GM19351 (cell line): ENCODE measurements around the gene KANSL3.
"Not testable (repeated sequence)": the region's sequence is repeated elsewhere in the genome, so short reads cannot be mapped to it uniquely, and the experiment has no call there.

Experiments used
- ATAC-seq: cut with Tn5 transposase; IDR thresholded peaks from one replicate; pipeline ENCODE4 v1.9.1; 2021; ENCODE audit warnings: mild to moderate bottlenecking, moderate library complexity; ENCODE audit not compliant: unreplicated experiment

KANSL3 gene

GRCh38 chr2:96655526-96655925 is 17.4 kb upstream of the KANSL3 start:
- no peak for ATAC-seq

GRCh38 chr2:96654791-96655190 is 16.7 kb upstream of the KANSL3 start:
- ATAC-seq, result not testable (repeated sequence)

GRCh38 chr2:96651793-96652192 is 13.7 kb upstream of the KANSL3 start:
- no peak for ATAC-seq

- ATAC-seq, result no peak
Measured at GRCh38 chr2:96649342-96649741, 11.2 kb upstream of the KANSL3 start.

- ATAC-seq, result no peak
Measured at GRCh38 chr2:96648306-96648930, 10.3 kb upstream of the KANSL3 start.

GRCh38 chr2:96647681-96648080 is 9.6 kb upstream of the KANSL3 start:
- no peak for ATAC-seq

- ATAC-seq, result no peak
Measured at GRCh38 chr2:96642564-96643360, 4.7 kb upstream of the KANSL3 start, which contains the start of gene FER1L5. FER1L5 (plus strand) TSS chr2:96642764; CDS start chr2:96642837, 73 bp downstream.

GRCh38 chr2:96637385-96638143 is 548 bp downstream of the KANSL3 start:
- ATAC-seq, result peak; percentile 76

GRCh38 chr2:96636551-96637171 is 1.5 kb downstream of the KANSL3 start:
- no peak for ATAC-seq

GRCh38 chr2:96633641-96634040 is 4.5 kb downstream of the KANSL3 start:
- no peak for ATAC-seq

- ATAC-seq, result no peak
Measured at GRCh38 chr2:96631804-96632435, 6.2 kb downstream of the KANSL3 start.

GRCh38 chr2:96626553-96626942 is 11.6 kb downstream of the KANSL3 start:
- no peak for ATAC-seq

GRCh38 chr2:96625571-96626552 is 12.2 kb downstream of the KANSL3 start:
- ATAC-seq, result no peak

- ATAC-seq, result no peak
Measured at GRCh38 chr2:96623116-96623515, 15.0 kb downstream of the KANSL3 start.

GRCh38 chr2:96622544-96622943 is 15.6 kb downstream of the KANSL3 start:
- ATAC-seq, result no peak

- no peak for ATAC-seq
Measured at GRCh38 chr2:96618596-96619283, 19.4 kb downstream of the KANSL3 start.

GRCh38 chr2:96617012-96617411 is 21.1 kb downstream of the KANSL3 start:
- no peak for ATAC-seq

GRCh38 chr2:96616535-96616934 is 21.6 kb downstream of the KANSL3 start:
- ATAC-seq, result no peak

- no peak for ATAC-seq
Measured at GRCh38 chr2:96616128-96616527, 22.0 kb downstream of the KANSL3 start.
